H1 (cell line): ENCODE data around the gene KCNIP2. TPM values are rescaled to one million over a fixed set of nuclear protein-coding genes. Genes with fewer than 3 reads are reported as not detected.
A peak's percentile ranks its signal among the peaks of the same experiment; 100 is the strongest.

ENCODE experiments used
- CTCF ChIA-PET: fragments of 300-600 bp; sonication (Branson Sonifier 250); formaldehyde crosslinking; loops from one replicate; lab custom pipeline; 2021; ENCODE audit not compliant: partially characterized antibody; lab: Charles Lee
- POLR2A ChIA-PET: fragments of 300-600 bp; sonication (Branson Sonifier 250); formaldehyde crosslinking; loops from one replicate; lab custom pipeline; 2021; ENCODE audit warnings: inconsistent platforms; ENCODE audit not compliant: partially characterized antibody; lab: Charles Lee
- DNase-seq, 2 experiments: peaks; one replicate each; pipeline versions ENCODE4 v3.0.0 to v3.0.0-alpha.2; 2010 to 2022; ENCODE audit warnings: low spot score in 2 of 2, low read depth in 1 of 2, mixed read lengths in 1 of 2
- FAIRE-seq: peaks from 2 replicates; lab custom pipeline; 2011; peaks lifted over from hg19 to GRCh38; lab: Jason Lieb, UNC
- H2AFZ ChIP-seq: 2 replicates; pipeline ENCODE4 v1.8.1; 2012; ENCODE audit warnings: low read length, inconsistent platforms
- H2AK5ac ChIP-seq: 2 replicates; pipeline ENCODE4 v1.6.1; 2013; ENCODE audit warnings: low read depth, low read length
- H2BK120ac ChIP-seq: replicated peaks from 2 replicates; pipeline ENCODE3; 2013; ENCODE audit warnings: low read depth, low read length, inconsistent platforms
- H2BK12ac ChIP-seq: 2 replicates; pipeline ENCODE4 v1.6.1; 2013; ENCODE audit warnings: low read depth, low read length
- H2BK15ac ChIP-seq: 2 replicates; pipeline ENCODE4 v1.6.1; 2013; ENCODE audit warnings: low read length
- H2BK20ac ChIP-seq: 2 replicates; pipeline ENCODE4 v1.6.1; 2013; ENCODE audit warnings: low read length
- H2BK5ac ChIP-seq: 2 replicates; pipeline ENCODE4 v1.6.1; 2013; ENCODE audit warnings: low read depth, low read length
- H3K14ac ChIP-seq: 2 replicates; pipeline ENCODE4 v1.6.1; 2013; ENCODE audit warnings: inconsistent platforms; ENCODE audit not compliant: insufficient read length
- H3K18ac ChIP-seq: 2 replicates; pipeline ENCODE4 v1.6.1; 2013; ENCODE audit warnings: low read length; ENCODE audit errors: extremely low read depth
- H3K23ac ChIP-seq: 2 replicates; pipeline ENCODE4 v1.6.1; 2013; ENCODE audit warnings: inconsistent platforms; ENCODE audit not compliant: insufficient read length
- H3K23me2 ChIP-seq: 2 replicates; pipeline ENCODE4 v1.6.1; 2013; ENCODE audit warnings: low read depth, low read length
- H3K27ac ChIP-seq: 2 replicates; pipeline ENCODE4 v1.6.1; 2011; ENCODE audit warnings: low read depth, low read length, inconsistent platforms
- H3K27me3 ChIP-seq, 4 experiments: replicated peaks in 1 of 4; 1 replicate in 1 of 4; 2 replicates in 3 of 4; pipeline versions ENCODE4 v1.6.1 to v1.8.1; 2011 to 2013; ENCODE audit warnings: low read length in 3 of 4, mild to moderate bottlenecking in 3 of 4, inconsistent platforms in 2 of 4, mixed read lengths in 2 of 4, moderate library complexity in 1 of 4; ENCODE audit not compliant: control insufficient read depth in 3 of 4, insufficient read depth in 3 of 4; ENCODE audit errors: extremely low read depth in 1 of 4
- H3K36me3 ChIP-seq, 4 experiments: 2 replicates each; pipeline versions ENCODE4 v1.6.1 to v1.8.1; 2011 to 2013; ENCODE audit warnings: mild to moderate bottlenecking in 4 of 4, low read length in 3 of 4, moderate library complexity in 2 of 4, control low read depth in 1 of 4, inconsistent platforms in 1 of 4; ENCODE audit not compliant: insufficient read depth in 4 of 4, control insufficient read depth in 2 of 4
- H3K4ac ChIP-seq: replicated peaks from 2 replicates; pipeline ENCODE3; 2013; ENCODE audit warnings: low read length, low read depth, mixed read lengths, inconsistent platforms; ENCODE audit not compliant: insufficient read length
- H3K4me1 ChIP-seq, 4 experiments: replicated peaks in 1 of 4; 1 replicate in 1 of 4; 2 replicates in 3 of 4; pipeline versions ENCODE4 v1.6.1 to v1.8.1; 2011 to 2013; ENCODE audit warnings: low read length in 3 of 4, inconsistent platforms in 2 of 4, mixed read lengths in 1 of 4; ENCODE audit not compliant: insufficient read depth in 4 of 4, control insufficient read depth in 3 of 4
- H3K4me2 ChIP-seq, 2 experiments: 2 replicates each; pipeline versions ENCODE4 v1.6.1 to v1.8.1; 2011 to 2013; ENCODE audit warnings: low read depth in 2 of 2, low read length in 2 of 2, control low read depth in 1 of 2, inconsistent platforms in 1 of 2, mild to moderate bottlenecking in 1 of 2; ENCODE audit not compliant: insufficient read depth in 1 of 2
- H3K4me3 ChIP-seq, 4 experiments: fragments of 200-600, 300-600 bp in 1 of 4; sonication (generic), shearing (Covaris generic), sonication (Bioruptor Twin) in 1 of 4; 2 replicates each; pipeline versions ENCODE4 v1.5.1 to v1.8.1; 2011 to 2016; ENCODE audit warnings: low read length in 4 of 4, low read depth in 3 of 4, control low read depth in 2 of 4, inconsistent platforms in 2 of 4, mild to moderate bottlenecking in 2 of 4, mixed read lengths in 1 of 4, moderate library complexity in 1 of 4; ENCODE audit not compliant: insufficient read depth in 2 of 4; ENCODE audit errors: extremely low read depth in 1 of 4
- H3K56ac ChIP-seq: replicated peaks from 2 replicates; pipeline ENCODE3; 2013; ENCODE audit warnings: low read depth, mild to moderate bottlenecking, mixed read lengths, low read length, inconsistent platforms; ENCODE audit not compliant: insufficient read length
- H3K79me1 ChIP-seq: 2 replicates; pipeline ENCODE4 v1.6.1; 2013; ENCODE audit warnings: low read depth, low read length, control low read depth
- H3K79me2 ChIP-seq, 2 experiments: 2 replicates each; pipeline versions ENCODE4 v1.6.1 to v1.8.1; 2012 to 2013; ENCODE audit warnings: low read length in 2 of 2, mild to moderate bottlenecking in 2 of 2, inconsistent platforms in 1 of 2; ENCODE audit not compliant: insufficient read depth in 2 of 2, control insufficient read depth in 1 of 2
- H3K9ac ChIP-seq, 4 experiments: replicated peaks in 1 of 4; 1 replicate in 1 of 4; 2 replicates in 3 of 4; pipeline versions ENCODE4 v1.6.1 to v1.8.1; 2011 to 2013; ENCODE audit warnings: low read depth in 3 of 4, low read length in 3 of 4, control low read depth in 2 of 4, mild to moderate bottlenecking in 2 of 4, moderate library complexity in 2 of 4, inconsistent platforms in 1 of 4; ENCODE audit errors: extremely low read depth in 1 of 4
- H3K9me3 ChIP-seq, 2 experiments: 2 replicates each; pipeline versions ENCODE4 v1.6.1 to v1.8.1; 2012 to 2013; ENCODE audit warnings: mild to moderate bottlenecking in 2 of 2, moderate library complexity in 2 of 2, control low read depth in 1 of 2, inconsistent platforms in 1 of 2, low read depth in 1 of 2, low read length in 1 of 2, mixed read lengths in 1 of 2; ENCODE audit not compliant: insufficient read depth in 2 of 2
- H4K20me1 ChIP-seq, 2 experiments: replicated peaks in 1 of 2; 2 replicates each; pipeline versions ENCODE3 to v1.8.1; 2011 to 2013; ENCODE audit warnings: inconsistent platforms in 2 of 2, low read length in 2 of 2, mild to moderate bottlenecking in 1 of 2; ENCODE audit not compliant: insufficient read depth in 2 of 2, control insufficient read depth in 1 of 2
- H4K5ac ChIP-seq: 2 replicates; pipeline ENCODE4 v1.6.1; 2013; ENCODE audit warnings: low read length, low read depth, mixed read lengths, inconsistent platforms; ENCODE audit not compliant: insufficient read length
- H4K8ac ChIP-seq: 2 replicates; pipeline ENCODE4 v1.8.0; 2013; ENCODE audit warnings: mild to moderate bottlenecking, moderate library complexity, low read length, inconsistent platforms; ENCODE audit not compliant: insufficient read depth; ENCODE audit errors: extremely low read depth
- H4K91ac ChIP-seq: replicated peaks from 2 replicates; pipeline ENCODE3; 2013; ENCODE audit warnings: low read length, mixed read lengths, inconsistent platforms; ENCODE audit not compliant: insufficient read length
- ASH2L ChIP-seq: fragments of 200-600, 300-600 bp; sonication (generic); IDR thresholded peaks from one replicate; pipeline ENCODE4 v1.7.1; 2017; ENCODE audit warnings: low read length
- CREB1 ChIP-seq: IDR thresholded peaks from 2 replicates; pipeline ENCODE4 v1.6.1; 2012; ENCODE audit warnings: inconsistent platforms
- KDM1A ChIP-seq: fragments of 200-600, 300-600 bp; sonication (generic); IDR thresholded peaks from 2 replicates; pipeline ENCODE4 v1.7.1; 2016; ENCODE audit warnings: mild to moderate bottlenecking, low read length, borderline replicate concordance
- KDM4A ChIP-seq: IDR thresholded peaks from one replicate; pipeline ENCODE4 v1.7.1; 2012; ENCODE audit warnings: low read depth, mild to moderate bottlenecking, moderate library complexity, low read length, inconsistent platforms; ENCODE audit not compliant: severe bottlenecking
- KDM5A ChIP-seq: fragments of 200-600 bp; IDR thresholded peaks from 2 replicates; pipeline ENCODE4 v1.7.1; 2012; ENCODE audit warnings: mild to moderate bottlenecking, low read length, inconsistent platforms, mixed read lengths
- POLR2A ChIP-seq, 2 experiments: IDR thresholded peaks; 1 replicate in 1 of 2; 2 replicates in 1 of 2; pipeline ENCODE4 v1.6.1; 2011; ENCODE audit warnings: low read depth in 2 of 2, low read length in 2 of 2, mild to moderate bottlenecking in 2 of 2; ENCODE audit errors: control extremely low read depth in 1 of 2
- POLR2AphosphoS5 ChIP-seq: IDR thresholded peaks from 2 replicates; pipeline ENCODE4 v1.6.1; 2011; ENCODE audit warnings: low read depth, low read length
- POU5F1 ChIP-seq: IDR thresholded peaks from 2 replicates; pipeline ENCODE4 v1.6.1; 2011; ENCODE audit warnings: low read depth, mild to moderate bottlenecking, low read length, moderate library complexity
- RBBP5 ChIP-seq: IDR thresholded peaks from 2 replicates; pipeline ENCODE4 v1.7.1; 2012; ENCODE audit warnings: low read depth, mild to moderate bottlenecking, inconsistent platforms, low read length, moderate library complexity, borderline replicate concordance
- SRF ChIP-seq: IDR thresholded peaks from 2 replicates; pipeline ENCODE4 v1.6.1; 2011; ENCODE audit warnings: mild to moderate bottlenecking, low read depth, low read length, moderate library complexity
- TAF7 ChIP-seq: optimal IDR thresholded peaks from 2 replicates; pipeline ENCODE3; 2011; ENCODE audit warnings: low read depth, mild to moderate bottlenecking, inconsistent platforms, low read length, moderate library complexity, borderline replicate concordance
- TBP ChIP-seq: IDR thresholded peaks from 2 replicates; pipeline ENCODE4 v1.6.1; 2011; ENCODE audit warnings: low read depth, low read length, improper control_type of control experiment
- WGBS, 2 experiments: shearing (Covaris generic) in 1 of 2; methylation state at CpG; one replicate each; pipeline versions ENCODE4 v1.1.6 to v1.1.7; 2013 to 2015; ENCODE audit warnings: low lambda C conversion rate in 2 of 2, mixed read lengths in 2 of 2, inconsistent platforms in 1 of 2, low coverage in 1 of 2, missing lambda C conversion rate in 1 of 2; ENCODE audit not compliant: insufficient replicate concordance in 2 of 2, insufficient coverage in 1 of 2, insufficient read length in 1 of 2; ENCODE audit errors: extremely low coverage in 1 of 2, missing lambda C conversion rate in 1 of 2; 5-methylcytosine and 5-hydroxymethylcytosine counted together
- polyA plus RNA-seq, 7 experiments: library from polyadenylated mRNA; depleted of rRNA in 3 of 7; stranded (reverse) in 5 of 7; unstranded in 2 of 7; fragments of >200 nt in 5 of 7; fragments of 200-250 nt in 2 of 7; gene quantifications; 1 replicate in 5 of 7; 2 replicates in 1 of 7; 4 replicates in 1 of 7; pipeline versions ENCODE4 v1.2.1 to v1.2.3, GENCODE V29; 2011 to 2013; ENCODE audit warnings: missing spikeins in 2 of 7, mixed read lengths in 2 of 7
- total RNA-seq: library from RNA; stranded (reverse); fragmentation: NEBNext Ultra II Directional; extraction: Animal tissue kit (Norgen Biotek cat#: 25700); gene quantifications from 2 replicates; pipeline ENCODE4 v1.2.1, GENCODE V29; 2021

Gene KCNIP2
- total and polyA plus RNA-seq, 2 of the 8 experiments (the other 6 are each of a cell fraction or from before 2014, with no cell fraction given) = 2.7 to 6.0 TPM

DNA sequence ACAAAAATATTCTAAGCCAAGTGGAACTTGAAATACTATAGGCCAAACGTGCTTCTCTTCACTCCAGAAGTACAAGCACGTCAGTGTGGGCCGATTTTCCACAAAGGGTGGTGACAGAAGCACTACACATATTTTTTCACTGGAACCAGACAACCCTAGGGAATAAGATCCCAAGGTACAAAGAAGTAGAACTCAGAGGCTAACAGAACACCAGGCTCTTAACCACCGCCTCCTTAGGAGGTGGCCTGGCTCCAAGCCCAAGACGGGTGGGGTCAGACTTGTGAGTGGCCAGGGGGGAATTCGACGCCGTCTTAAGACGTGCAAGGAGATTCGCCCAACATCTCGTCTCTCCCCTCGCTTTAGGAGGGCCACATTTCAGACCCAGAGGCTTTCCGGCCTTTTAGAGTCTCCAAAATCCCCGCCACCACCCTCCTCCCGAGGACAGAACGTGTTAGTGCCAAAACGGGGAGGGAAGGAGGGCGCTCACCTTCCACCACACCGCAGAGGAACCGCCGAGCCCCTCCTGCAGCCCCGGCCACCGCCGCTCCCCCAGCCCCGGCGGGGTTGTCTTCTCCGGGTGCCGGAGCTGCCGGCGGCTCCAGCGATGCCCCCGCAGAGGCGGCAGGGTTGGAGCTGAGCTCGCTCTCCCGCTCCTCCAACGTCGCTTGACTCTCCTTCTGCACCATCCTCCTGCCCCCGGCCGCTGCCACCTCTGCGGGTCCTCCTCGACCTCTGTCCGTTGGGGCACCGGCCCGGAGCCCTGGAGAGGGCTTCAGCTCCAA lies 26.1 kb downstream of the KCNIP2 start:
- Histone ChIP-seq H3K4me3 (peak overlapping the region; percentile 77 to 98 (median 90)), H3K4ac (peak overlapping the region; percentile 17), H3K56ac (peak overlapping the region; percentile 89), H3K18ac (peak overlapping the region; percentile 91), H3K23me2 (peaks cover 14% of the 10 kb centered on the region), H3K14ac (peak overlapping the region; percentile 56), H3K23ac (no peak overlapping the region), H3K79me1 (peaks cover 9% of the 10 kb centered on the region), H3K4me1 (peaks cover 0 to 5% (median 0%) of the 10 kb centered on the region in 4 experiments; a peak in 3 of 7 replicates), H2AFZ (no peak overlapping the region), H2BK15ac (no peak overlapping the region), H3K27ac (peak overlapping the region; percentile 100), H3K36me3 (peaks cover 0 to 7% (median 0%) of the 10 kb centered on the region in 4 experiments; a peak in 4 of 8 replicates), H2BK120ac (peak overlapping the region; percentile 27), H2AK5ac (no peak overlapping the region; the same call in 1 of the 2 replicates), H2BK12ac (peak overlapping the region; percentile 39; the same call in 1 of the 2 replicates), H3K4me2 (peak overlapping the region; percentile 90 to 92), H2BK5ac (peak overlapping the region; percentile 100), H3K9me3 (no peaks in the 10 kb centered on the region), H4K8ac (peak overlapping the region; percentile 100; the same call in 1 of the 2 replicates), H3K9ac (peak overlapping the region; percentile 91 to 100 (median 100)), H2BK20ac (no peak overlapping the region), H3K79me2 (peaks cover 44 to 60% of the 10 kb centered on the region in 2 experiments), H4K5ac (peak overlapping the region; percentile 85), H4K91ac (peak overlapping the region; percentile 46), H4K20me1 (peaks cover 27 to 29% of the 10 kb centered on the region in 2 experiments), H3K27me3 (no peaks in the 10 kb centered on the region)
- no peak for FAIRE-seq
- ChIA-PET CTCF (interaction anchor here (1.3 to 7.0 kb wide), 5 partner anchors 19 to 37 kb away, joined by 5 to 46 read pairs (median 5); partner anchors contain the start of gene KCNIP2), POLR2A (interaction anchor here (0.7 to 6.0 kb wide), 38 partner anchors 9 to 304 kb away, joined by 3 to 100 read pairs (median 6); partner anchors contain the start of genes ARMH3, FBXW4, HPS6 and KCNIP2)
- peak in 1 of 2 experiments; percentile 45 for DNase-seq
- TF ChIP-seq POLR2AphosphoS5 (peak; percentile 37), KDM5A (0 out of 2 replicates have a peak, but pooled peaks have one; percentile 11), SRF (no peak), KDM1A (peak; percentile 11; the same call in 1 of the 2 replicates), RBBP5 (0 out of 2 replicates have a peak, but pooled peaks have one; percentile 9), ASH2L (peak; percentile 71), TBP (0 out of 2 replicates have a peak, but pooled peaks have one; percentile 10), KDM4A (peak; percentile 51), POLR2A (IDR thresholded peaks at IDR 0.05; ENCODE audit: control extremely low read depth in 1 of 2, low read depth in 2 of 2, low read length in 2 of 2) (peak in 1 of 2 experiments; percentile 46; a peak in 2 of 3 replicates), POU5F1 (no peak), CREB1 (peak; percentile 59; the same call in 1 of the 2 replicates), TAF7 (no peak)
- 2% methylated on average over 34 of the region's 44 CpGs; no CpG with 5 or more reads in 1 of the 2 experiments for WGBS, 2 experiments
